GM21737 (cell line): Measurements from ENCODE around the gene CRMP1.

Experiments used
- ATAC-seq: cut with Tn5 transposase; IDR thresholded peaks from one replicate; pipeline ENCODE4 v1.9.1; 2021; ENCODE audit warnings: mild to moderate bottlenecking, moderate library complexity; ENCODE audit not compliant: unreplicated experiment

CRMP1 gene

DNA sequence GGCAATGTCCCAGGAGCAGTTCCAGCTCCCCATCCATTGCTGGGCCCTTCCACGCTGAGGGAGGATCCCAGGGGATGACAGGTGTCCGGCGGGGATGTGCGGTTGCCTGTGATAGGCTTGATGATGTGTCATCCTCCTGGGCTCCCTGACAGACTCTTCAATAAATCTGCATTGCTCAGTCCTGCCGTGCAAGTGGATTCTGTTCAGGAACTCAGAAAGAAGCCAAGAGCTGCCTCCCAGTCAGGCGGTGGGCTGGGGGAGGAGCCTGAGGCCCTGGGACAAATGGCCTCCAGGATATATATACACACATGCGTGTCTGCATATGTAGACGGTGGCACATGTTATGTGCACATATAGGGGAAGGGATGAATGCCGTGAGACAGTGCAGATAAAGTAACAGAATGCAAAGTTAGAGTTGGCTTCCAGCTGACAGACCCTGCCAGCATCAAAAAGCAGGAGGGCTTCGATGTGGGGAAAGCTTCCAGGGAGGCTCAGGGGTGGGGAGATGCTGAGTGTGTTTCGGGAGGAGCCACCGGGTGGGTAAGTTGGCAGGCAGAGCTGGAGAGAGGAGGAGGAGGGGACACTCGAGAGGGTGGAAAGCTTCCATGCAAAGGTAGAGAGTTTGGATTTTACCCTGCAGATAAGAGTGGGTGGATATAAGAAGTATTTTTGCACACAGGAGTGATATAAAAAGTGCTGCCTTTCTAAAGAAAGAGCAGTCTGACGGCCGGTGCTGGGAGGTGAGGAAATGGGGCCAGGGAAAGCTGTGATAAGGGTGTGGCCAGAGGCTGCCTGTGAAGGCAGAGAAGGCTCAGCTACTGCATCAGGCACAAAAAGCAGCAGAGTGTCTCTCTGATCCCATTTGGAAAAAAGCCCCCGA lies 28.5 kb upstream of the CRMP1 start:
- no peak for ATAC-seq

DNA sequence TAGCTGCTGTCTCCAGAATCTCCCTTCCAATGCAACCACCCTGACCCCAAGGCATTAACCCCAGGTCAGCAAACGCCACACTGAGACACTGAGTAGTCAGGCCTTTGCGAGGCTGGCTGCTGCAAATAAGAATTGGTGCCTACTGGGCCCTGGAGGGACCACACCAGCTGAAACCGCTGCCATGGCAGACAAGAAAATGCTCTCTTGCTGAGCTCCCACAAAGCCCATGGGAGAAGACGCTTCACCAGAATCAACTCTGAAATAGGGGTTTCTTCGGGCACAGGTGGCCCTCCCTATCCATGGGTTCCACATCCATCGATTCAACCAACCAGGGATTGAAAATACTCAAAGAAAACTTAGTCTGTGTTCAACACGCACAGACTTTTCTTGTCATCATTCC lies 26.7 kb upstream of the CRMP1 start:
- ATAC-seq = no peak

DNA sequence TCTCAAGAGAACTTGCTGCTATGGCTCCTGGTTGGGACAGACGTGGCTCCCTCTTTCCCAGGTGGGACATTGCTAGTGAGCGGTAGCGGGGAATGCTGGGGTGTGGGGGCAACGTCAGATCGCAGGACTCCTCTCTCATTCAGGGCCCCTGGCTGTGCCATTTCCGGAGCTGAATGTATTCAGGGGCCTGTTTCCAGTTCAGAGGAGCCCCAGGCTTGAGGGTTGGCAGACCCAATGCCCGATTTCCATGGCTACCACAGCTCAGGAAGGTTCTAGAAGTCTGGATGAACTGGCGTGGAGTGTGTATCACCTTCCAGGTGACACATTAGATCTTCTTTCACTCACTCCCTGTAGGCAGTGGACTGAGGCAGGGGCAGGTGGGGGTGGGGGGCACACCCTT lies 26.2 kb upstream of the CRMP1 start:
- no peak for ATAC-seq

DNA sequence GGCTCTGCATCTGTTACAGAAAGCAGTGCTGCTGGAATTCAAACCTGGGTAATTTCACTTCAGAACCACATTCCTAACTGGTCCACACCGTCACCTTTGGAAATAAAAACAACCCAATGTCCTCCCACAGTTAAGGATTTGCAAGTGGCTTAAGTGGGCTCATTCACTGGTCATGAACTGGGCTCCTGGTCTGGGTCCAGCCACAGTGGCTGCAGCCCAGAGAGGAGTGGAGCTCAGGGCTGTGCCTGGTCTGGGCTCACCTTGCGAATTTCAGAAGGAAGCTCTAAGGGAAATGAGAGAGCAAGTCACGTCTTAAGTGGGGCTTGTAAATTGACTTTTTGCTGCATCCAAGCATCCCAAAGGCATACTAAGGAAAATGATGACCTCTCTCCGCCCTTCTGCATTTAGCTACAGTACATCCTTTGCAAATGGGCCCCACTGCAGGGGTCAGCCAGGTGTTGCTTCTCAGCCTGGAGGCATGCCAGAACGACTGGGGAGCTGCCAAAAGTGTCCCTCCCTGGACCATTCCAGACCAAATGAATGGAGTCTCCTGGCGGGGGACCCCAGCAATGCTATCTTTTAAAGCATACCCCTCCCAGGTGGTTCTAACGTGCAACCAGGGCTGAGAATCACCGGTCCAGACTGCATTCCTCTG lies 25.6 kb upstream of the CRMP1 start:
- ATAC-seq = no peak

DNA sequence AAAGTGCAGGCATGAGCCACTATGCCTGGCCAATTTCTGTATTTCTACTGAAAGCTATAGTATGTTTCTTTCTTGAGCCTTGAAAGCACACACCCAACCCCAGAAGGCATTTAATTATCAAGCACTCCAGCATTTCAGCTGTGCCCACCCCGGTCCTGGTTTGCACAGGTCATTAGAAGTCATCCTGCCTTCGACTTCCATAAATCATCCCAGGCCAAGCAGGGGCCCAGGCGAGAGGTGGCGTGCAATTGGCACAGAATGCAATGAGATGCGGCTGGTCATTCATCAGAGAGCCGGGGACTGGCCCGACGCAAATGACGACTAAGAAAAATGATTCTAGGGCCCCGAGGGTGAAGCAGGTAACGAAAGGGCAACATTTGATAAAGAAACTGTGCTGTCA lies 24.8 kb upstream of the CRMP1 start:
- no peak for ATAC-seq

DNA sequence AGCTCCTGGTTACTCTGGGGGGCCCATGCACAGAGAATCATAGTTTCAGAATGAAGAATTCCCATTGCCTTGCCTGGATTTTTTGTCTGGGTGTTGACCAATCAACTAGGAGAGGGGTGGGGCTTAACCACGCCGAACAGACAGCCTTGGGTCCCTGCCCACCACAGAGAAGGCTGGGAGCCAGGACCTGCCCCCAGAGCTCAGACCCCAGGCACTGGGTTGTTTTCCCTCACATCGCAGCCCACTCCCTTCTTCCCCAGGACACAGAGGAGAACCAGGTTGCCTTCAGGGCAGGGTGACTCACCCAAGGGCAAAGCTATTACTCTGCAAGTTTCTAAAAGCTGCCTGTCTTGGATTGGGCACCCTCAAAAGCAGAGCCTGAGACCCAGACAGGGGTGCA lies 23.3 kb upstream of the CRMP1 start:
- no peak for ATAC-seq

- ATAC-seq = no peak
These were observed 20.6 kb upstream of the CRMP1 start for GRCh38 chr4:5913454-5913853.

GRCh38 chr4:5912614-5913019 lies 19.7 kb upstream of the CRMP1 start:
- no peak for ATAC-seq

DNA sequence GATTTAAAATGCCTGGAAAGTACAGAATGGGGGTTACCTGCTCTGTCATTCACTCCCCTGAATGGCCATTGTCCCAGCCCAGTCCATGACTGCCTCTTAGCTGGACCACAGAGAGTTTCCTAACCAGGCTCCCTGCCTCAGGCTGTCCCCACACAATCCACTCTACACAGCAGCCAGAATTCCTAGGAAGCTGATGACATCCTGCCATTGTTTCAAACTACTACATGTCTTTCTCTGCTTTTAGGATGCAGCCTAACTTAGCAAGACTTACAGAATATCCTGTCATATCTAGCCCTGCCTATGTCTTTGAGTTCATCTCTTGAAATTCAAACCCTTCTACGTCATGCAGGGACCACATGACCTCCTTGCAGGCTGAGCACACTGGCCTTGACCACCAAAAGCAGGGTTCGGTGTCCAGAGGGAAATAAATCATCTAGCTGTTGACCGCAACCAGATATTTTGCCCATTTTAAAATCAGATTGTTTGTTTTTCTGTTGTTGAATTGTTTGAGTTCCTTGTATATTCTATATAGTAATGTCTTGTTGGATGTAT lies 16.1 kb upstream of the CRMP1 start:
- no peak for ATAC-seq

GRCh38 chr4:5906191-5906590 lies 13.3 kb upstream of the CRMP1 start:
- no peak for ATAC-seq

DNA sequence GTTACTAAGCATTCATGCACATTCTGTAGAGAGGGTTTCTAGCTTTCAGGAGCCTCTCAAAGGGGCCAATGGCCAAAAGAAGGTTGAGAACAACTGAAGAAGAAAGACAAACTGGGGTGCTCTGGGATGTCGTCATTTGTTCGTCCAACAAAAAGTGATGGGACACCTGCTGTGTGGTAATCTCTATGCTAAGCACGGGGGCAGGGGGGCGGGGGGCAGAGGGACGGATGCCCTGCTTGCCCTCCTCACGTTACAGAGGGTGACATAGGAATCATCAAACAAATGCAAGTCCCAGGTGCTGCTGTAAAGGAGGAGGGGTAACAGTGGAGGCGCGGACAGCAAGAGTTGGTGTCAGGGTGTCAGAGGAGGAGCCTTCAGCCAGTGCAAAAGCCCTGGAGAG lies 12.8 kb upstream of the CRMP1 start:
- ATAC-seq = no peak

- no peak for ATAC-seq
These were observed 8.0 kb upstream of the CRMP1 start for GRCh38 chr4:5900844-5901243.

DNA sequence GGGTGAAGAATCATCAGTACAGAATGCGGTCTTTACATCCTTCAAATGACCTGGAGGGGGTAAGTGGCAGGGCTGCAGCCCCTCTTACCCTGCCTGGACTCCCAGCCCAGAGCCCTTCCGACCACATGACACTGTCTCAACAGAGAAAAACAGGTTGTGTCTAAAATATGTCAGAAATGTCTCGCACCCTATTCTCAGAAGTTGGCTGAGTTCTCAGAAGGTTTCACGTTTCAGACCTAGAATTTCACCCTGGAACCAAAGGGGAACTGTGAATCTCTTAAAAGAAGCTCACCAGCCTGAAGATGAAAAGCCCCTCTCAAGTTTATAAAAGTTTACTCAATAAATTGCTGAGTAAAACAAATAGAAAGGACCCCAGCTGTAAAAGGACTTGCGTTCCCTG lies 7.0 kb upstream of the CRMP1 start:
- no peak for ATAC-seq

DNA sequence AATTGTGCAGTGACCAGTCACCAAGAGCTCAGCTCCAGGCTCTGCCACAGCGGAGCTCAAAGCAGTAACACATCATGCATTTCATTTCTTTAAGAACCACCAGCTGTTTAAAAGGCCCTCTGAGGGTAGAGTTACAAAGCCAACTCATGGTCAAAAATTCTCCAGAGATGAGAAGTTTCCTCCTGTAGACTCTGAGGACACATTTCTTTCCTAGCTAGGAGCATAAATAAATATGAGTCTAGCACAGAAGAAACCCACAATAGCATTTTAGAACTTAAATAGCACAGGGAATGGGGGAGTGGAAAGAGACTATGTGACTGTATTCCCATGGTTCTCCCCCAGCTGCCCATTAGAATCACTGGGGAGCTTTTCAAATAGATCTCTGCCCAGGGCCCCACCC lies 6.5 kb upstream of the CRMP1 start:
- ATAC-seq = no peak

DNA sequence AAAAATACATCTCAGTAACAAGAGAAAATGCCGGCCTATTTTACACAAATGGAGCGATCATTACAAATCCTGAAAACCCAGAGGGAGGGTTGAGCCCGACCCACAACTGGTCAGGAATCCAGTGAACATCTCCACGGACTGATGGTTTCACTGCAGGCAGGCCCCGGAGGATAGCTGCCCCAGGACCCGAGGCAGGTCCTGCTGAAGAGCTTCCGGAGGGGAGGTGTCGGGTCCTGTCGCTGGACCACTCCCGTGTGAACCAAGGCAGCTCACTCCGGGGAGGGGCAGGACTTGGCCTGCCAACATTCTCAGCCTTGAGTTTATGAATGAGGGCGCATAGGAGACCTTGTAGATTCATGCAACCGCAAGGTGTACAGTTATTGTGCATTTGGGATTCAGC lies 4.8 kb upstream of the CRMP1 start:
- no peak for ATAC-seq

DNA sequence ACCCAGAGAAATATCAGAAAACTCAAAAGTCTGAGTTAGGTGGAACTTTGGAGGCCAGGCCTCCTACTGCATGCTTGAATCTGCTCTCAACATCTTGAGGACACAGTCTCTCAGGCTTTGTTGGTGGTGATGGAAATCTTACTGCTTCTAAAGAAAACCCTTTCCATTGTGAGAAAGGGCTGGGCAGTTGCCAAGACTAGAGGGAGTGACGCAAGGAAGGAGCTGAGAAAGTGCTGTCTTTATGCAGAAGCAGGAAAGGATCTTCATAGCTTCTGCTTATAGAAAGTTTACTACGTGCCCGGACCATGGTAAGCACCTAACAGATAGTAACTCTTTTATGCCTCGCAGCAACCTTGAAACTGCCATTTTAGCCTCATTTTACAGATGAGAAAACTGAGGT lies 2.4 kb upstream of the CRMP1 start:
- ATAC-seq = no peak

DNA sequence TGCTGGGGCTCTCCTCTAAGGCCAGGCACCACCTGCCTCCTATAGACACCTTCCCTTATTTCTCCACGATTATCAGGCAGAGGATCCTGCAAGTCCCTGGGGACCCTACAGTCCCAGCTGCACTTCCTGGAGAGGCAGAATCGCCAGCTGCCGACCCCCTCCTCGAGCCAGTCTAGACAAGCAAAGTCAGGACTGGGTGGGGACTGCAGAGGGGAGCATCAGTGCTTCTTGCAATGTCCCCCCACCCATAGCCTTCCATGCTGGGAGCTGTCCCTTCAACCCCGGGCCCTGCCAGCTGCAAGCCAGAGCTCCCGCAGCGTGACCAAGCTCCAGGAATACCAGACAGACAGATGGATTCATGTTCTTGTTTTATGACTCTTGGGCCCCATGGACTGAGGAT lies 1.4 kb upstream of the CRMP1 start:
- no peak for ATAC-seq

- no peak for ATAC-seq
These were observed 705 bp upstream of the CRMP1 start for GRCh38 chr4:5893591-5893990.

GRCh38 chr4:5892323-5893003 lies 423 bp downstream of the CRMP1 start:
- ATAC-seq = no peak

DNA sequence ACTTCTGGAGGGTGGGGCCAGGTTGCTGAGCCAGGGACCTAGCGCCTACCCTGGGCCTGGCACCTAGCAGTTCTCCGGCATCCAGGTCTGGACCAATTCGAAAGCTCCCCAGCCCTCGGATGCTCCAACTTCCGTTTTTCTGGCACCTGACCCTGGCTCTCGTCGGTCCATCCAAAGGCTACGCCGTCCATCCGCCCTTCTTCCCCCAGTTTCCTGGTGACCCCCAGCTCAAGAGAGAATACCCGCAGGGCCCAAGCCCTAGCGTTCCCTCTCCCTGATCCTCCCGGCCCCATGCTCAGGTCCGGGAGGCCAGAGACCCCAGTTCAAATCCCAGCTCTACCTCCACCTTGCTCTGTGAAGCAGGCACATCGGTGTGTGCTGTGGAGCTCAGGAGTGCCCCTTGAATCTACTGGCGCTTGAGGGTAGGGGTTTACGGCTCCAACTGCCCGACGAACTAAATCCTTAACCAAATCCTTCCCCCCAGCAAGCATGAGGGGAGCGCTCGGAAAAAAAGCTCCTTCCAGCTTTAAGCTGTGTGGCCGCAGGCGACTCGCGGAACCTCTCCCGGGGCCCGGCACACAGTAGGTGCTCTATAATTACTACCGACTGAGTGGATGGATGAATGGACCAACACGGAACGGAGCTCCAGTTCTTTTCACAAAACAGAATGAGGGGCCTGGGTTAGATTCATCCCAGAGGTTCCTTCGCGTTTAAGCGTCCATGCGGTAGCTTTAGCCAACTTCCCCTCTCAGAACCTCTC lies 1.1 kb downstream of the CRMP1 start:
- no peak for ATAC-seq
